ENCODE data around the gene SNCB. TPM values are rescaled to one million over a fixed set of nuclear protein-coding genes. Genes with fewer than 3 reads are reported as not detected.

The SNCB gene
- total RNA-seq, 2 donors from 2014 or later, result not detected

DNA sequence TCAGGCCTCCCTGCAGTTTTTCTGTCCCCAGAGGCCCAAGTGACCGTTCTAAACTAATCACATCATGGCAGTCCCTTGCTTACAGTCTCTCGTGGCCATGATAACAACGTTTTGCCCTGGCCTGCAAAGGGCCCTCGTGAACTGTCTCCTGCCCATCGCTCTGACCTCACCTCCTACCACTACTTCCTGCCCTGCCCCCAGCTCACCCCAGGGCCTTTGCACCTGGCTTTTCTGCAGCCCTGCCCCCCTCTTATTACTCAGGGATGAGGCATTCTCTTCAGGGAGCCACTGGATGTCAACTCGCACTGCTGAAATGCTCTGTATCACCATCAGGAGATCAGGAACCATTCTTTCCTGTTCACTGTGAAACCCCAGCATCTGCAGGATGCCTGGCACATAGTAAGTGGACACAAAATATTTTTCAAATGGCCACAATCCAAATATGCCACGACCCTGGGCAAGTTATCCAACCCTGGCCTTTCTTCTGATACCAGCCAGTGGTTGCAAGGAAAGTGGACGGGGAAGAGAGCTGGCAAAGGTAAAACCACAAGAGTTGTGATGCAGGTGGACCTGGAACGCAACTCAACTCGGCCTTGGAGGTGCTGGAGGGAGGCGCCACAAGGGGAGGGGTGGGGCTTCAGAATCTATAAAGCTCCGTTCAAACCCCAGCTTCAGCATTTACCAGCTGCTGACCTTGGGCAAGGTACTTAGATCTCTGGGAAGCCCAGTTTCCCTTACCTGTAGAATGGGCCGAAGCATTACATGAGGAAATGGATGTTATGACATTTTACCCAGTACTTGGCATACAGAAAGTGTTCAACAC, 1.7 kb downstream of the SNCB start:
- peaks cover 64% of the 10 kb centered on the region for H3K27me3 ChIP-seq

GRCh38 chr5:176627582-176627981, 2.8 kb downstream of the SNCB start:
- peaks cover 11% of the 10 kb centered on the region for H3K4me1 ChIP-seq
- H3K9me3 ChIP-seq, result no peaks in the 10 kb centered on the region
- no peak for DNase-seq
- intact Hi-C loops (cut with DNase I), result no loop called here
- no peak overlapping the region for H3K4me3 ChIP-seq
- no peak overlapping the region for H3K9ac ChIP-seq (ENCODE audit: low read depth in 2 of 2, low read length in 2 of 2)
- no peak overlapping the region for H3K27ac ChIP-seq
- no peak for TF ChIP-seq CTCF (IDR thresholded peaks at IDR 0.05)
- H3K36me3 ChIP-seq, result no peaks in the 10 kb centered on the region
- H3K27me3 ChIP-seq, result peaks cover 64% of the 10 kb centered on the region

More for the DNA sequence above, 1.7 kb downstream of the SNCB start:
- no peak for TF ChIP-seq CTCF (IDR thresholded peaks at IDR 0.05)
- no peak overlapping the region for H3K4me3 ChIP-seq
- H3K36me3 ChIP-seq, result no peaks in the 10 kb centered on the region
- intact Hi-C loops (cut with DNase I), result no loop called here
- no peaks in the 10 kb centered on the region for H3K9me3 ChIP-seq
- H3K27ac ChIP-seq, result no peak overlapping the region
- peaks cover 11% of the 10 kb centered on the region for H3K4me1 ChIP-seq
- H3K9ac ChIP-seq (ENCODE audit: low read depth in 2 of 2, low read length in 2 of 2), result no peak overlapping the region
- no peak for DNase-seq

DNA sequence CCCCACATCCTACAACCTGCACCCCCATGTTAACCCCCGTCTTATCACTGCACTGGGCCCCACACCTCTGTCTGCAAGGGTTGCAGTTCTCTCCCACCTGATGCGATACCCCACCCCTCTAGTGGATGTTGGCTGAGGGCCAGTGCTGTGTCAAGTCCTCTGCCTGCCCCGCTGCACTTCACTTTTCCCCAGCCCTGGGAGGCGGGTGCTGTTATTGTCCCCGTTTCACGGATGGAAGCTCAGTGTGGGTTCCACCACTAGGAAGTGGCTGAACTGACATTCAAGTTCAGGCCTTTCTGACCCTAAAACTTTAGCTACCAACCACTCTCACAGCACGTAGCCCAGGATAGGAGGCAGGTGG, 3.5 kb downstream of the SNCB start:
- H3K4me1 ChIP-seq, result peaks cover 11% of the 10 kb centered on the region
- no peaks in the 10 kb centered on the region for H3K36me3 ChIP-seq
- H3K9me3 ChIP-seq, result no peaks in the 10 kb centered on the region
- H3K27me3 ChIP-seq, result peaks cover 60% of the 10 kb centered on the region
- no peak overlapping the region for H3K9ac ChIP-seq (ENCODE audit: low read depth in 2 of 2, low read length in 2 of 2)
- DNase-seq, result no peak
- intact Hi-C loops (cut with DNase I), result no loop called here
- H3K4me3 ChIP-seq, result no peak overlapping the region
- TF ChIP-seq CTCF (IDR thresholded peaks at IDR 0.05), result no peak
- H3K27ac ChIP-seq, result no peak overlapping the region

DNA sequence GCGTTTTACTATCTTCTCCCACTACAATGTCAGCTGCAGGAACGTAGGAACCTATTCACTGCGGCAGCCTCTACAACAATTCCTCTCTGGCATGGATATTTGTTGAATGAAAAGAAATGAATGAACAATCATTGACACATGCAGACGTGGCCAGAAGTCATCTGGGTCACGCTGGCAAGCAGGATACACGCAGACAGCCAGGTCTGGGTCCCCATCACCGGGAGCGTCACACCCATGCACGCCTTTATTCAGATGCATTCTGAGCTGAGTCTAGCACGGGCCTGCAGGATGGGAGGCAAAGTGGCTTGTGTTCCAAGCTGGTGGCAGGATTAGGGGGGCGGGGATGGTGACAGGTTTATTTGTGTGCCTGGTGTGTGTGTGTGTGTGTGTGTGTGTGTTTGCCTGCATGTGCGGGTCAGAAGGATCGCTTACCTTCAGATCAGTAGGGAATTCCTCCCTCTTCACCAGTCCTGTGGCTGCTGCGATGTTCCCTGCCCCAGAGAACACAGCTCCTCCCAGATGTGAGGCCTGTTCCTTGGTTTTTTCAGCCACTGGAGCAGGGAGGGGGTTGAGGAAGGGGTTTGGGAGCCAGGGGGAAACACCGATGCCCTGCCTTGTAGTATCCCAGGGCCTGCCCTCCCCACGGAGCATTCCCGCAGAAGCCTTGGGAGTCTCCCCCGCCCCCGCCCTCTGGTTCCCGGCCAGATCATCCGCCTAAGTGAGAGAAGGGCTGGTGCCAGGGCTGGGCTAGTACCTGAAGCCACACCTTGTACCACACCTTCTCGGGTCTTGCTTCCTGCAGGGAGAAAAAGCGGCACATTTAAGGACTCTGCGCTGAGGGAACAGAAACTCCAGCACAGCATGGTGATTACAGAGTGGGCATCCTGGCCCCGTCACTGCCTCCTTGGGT, 4.1 kb downstream of the SNCB start:
- TF ChIP-seq CTCF (IDR thresholded peaks at IDR 0.05), result no peak
- peak; percentile 73 for DNase-seq
- Histone ChIP-seq H3K36me3 (no peaks in the 10 kb centered on the region), H3K9me3 (no peaks in the 10 kb centered on the region), H3K9ac (ENCODE audit: low read depth in 2 of 2, low read length in 2 of 2) (no peak overlapping the region), H3K4me3 (no peak overlapping the region), H3K4me1 (peaks cover 11% of the 10 kb centered on the region), H3K27ac (no peak overlapping the region), H3K27me3 (peaks cover 58% of the 10 kb centered on the region)
- intact Hi-C loops (cut with DNase I), result no loop called here

- intact Hi-C loops (cut with DNase I), result no loop called here
These were observed 4.8 kb downstream of the SNCB start for GRCh38 chr5:176625512-176625911.

More at GRCh38 chr5:176625512-176625911, 4.8 kb downstream of the SNCB start:
- DNase-seq, result no peak
- Histone ChIP-seq H3K9me3 (no peaks in the 10 kb centered on the region), H3K36me3 (no peaks in the 10 kb centered on the region), H3K27me3 (peaks cover 58% of the 10 kb centered on the region), H3K4me3 (no peak overlapping the region), H3K9ac (ENCODE audit: low read depth in 2 of 2, low read length in 2 of 2) (no peak overlapping the region), H3K4me1 (peaks cover 10% of the 10 kb centered on the region), H3K27ac (no peak overlapping the region)
- TF ChIP-seq CTCF (IDR thresholded peaks at IDR 0.05), result no peak

All from colonic mucosa (tissue), 4 donors.